GM23248 (cell line): Measurements from ENCODE around the gene HK3.

Experiments
- EZH2 ChIP-seq: fragments of 200-600 bp; sonication (generic); IDR thresholded peaks from 2 replicates; pipeline ENCODE4 v1.6.1; 2018; ENCODE audit warnings: antibody characterized with exemption, mild to moderate bottlenecking; ENCODE audit not compliant: insufficient read depth, poor library complexity, severe bottlenecking
- EZH2phosphoT487 ChIP-seq: fragments of 200-600 bp; sonication (generic); IDR thresholded peaks from 2 replicates; pipeline ENCODE4 v1.6.1; 2018; ENCODE audit warnings: antibody characterized with exemption, moderate library complexity, mild to moderate bottlenecking, low read depth; ENCODE audit not compliant: insufficient read depth

DNA sequence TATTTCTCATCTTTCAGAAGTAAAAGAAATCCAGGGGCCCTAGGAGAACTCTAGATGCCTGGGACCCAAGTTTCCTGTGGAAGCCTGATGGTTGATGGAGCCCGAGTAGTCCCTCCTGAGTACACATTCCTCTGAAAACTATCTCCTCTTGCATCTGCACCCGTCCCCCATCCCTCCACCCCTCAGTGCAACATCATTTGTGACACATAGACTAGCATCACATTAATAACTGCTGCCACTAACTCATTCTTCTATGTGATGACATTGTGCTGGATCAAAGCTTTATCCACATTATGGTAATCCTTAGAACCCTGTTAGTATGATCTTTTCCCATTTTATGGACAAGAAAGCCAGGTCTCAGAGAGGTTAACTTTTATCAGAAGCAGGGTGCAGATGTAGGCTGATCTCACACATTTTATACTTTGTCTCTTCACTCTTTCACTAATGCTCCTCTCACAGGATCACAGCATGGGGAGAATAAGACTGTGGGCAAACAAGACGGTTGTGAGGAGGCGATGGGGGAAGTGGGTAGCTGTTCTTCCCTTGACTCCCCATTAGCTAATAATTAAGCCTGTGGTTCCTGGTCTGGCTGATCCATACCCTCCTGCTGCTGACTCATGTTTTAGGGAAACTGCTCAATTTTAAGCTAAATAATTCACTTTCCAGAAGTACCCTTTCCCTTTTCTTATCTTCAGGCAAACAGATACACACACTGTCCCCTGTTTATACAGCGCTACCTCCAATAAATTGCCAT, 3.9 kb upstream of the HK3 start:
- TF ChIP-seq EZH2 (no peak), EZH2phosphoT487 (no peak)
